Suprapubic skin (tissue), 4 donors: ENCODE measurements around the gene ATP13A5.

Experiments
- CTCF ChIP-seq, 2 donors: fragments of 200-600 bp in 1 of 2; fragments of 450-650 bp in 1 of 2; sonication (generic) in 1 of 2; IDR thresholded peaks; one replicate each; pipeline ENCODE4 v1.5.1; 2016 to 2019; ENCODE audit warnings: antibody characterized with exemption in 2 of 2, mild to moderate bottlenecking in 1 of 2, moderate library complexity in 1 of 2
- POLR2A ChIP-seq, 2 donors: fragments of 450-650 bp; IDR thresholded peaks; one replicate each; pipeline ENCODE4 v1.6.1; 2017; ENCODE audit warnings: antibody characterized with exemption in 2 of 2, mild to moderate bottlenecking in 2 of 2, moderate library complexity in 2 of 2
- POLR2AphosphoS5 ChIP-seq, 3 donors: sonication (generic); formaldehyde crosslinking; IDR thresholded peaks; one replicate each; pipeline ENCODE4 v1.6.1; 2017; ENCODE audit warnings: antibody characterized with exemption in 3 of 3

GRCh38 chr3:193301433-193301832 lies 77.1 kb downstream of the ATP13A5 start:
- TF ChIP-seq POLR2A (IDR thresholded peaks at IDR 0.05): no peak
- TF ChIP-seq CTCF (IDR thresholded peaks at IDR 0.05): no peak
- TF ChIP-seq POLR2AphosphoS5 (IDR thresholded peaks at IDR 0.05): no peak
